H1 (cell line): ENCODE data around the gene KRT7. TPM values are rescaled to one million over a fixed set of nuclear protein-coding genes. Genes with fewer than 3 reads are reported as not detected.

Experiments
- CTCF ChIA-PET: fragments of 300-600 bp; sonication (Branson Sonifier 250); formaldehyde crosslinking; loops from one replicate; lab custom pipeline; 2021; ENCODE audit not compliant: partially characterized antibody; lab: Charles Lee
- POLR2A ChIA-PET: fragments of 300-600 bp; sonication (Branson Sonifier 250); formaldehyde crosslinking; loops from one replicate; lab custom pipeline; 2021; ENCODE audit warnings: inconsistent platforms; ENCODE audit not compliant: partially characterized antibody; lab: Charles Lee
- DNase-seq, 2 experiments: peaks; one replicate each; pipeline versions ENCODE4 v3.0.0 to v3.0.0-alpha.2; 2010 to 2022; ENCODE audit warnings: low spot score in 2 of 2, low read depth in 1 of 2, mixed read lengths in 1 of 2
- FAIRE-seq: peaks from 2 replicates; lab custom pipeline; 2011; peaks lifted over from hg19 to GRCh38; lab: Jason Lieb, UNC
- H2AFZ ChIP-seq: 2 replicates; pipeline ENCODE4 v1.8.1; 2012; ENCODE audit warnings: low read length, inconsistent platforms
- H2AK5ac ChIP-seq: 2 replicates; pipeline ENCODE4 v1.6.1; 2013; ENCODE audit warnings: low read depth, low read length
- H2BK120ac ChIP-seq: replicated peaks from 2 replicates; pipeline ENCODE3; 2013; ENCODE audit warnings: low read depth, low read length, inconsistent platforms
- H2BK12ac ChIP-seq: 2 replicates; pipeline ENCODE4 v1.6.1; 2013; ENCODE audit warnings: low read depth, low read length
- H2BK15ac ChIP-seq: 2 replicates; pipeline ENCODE4 v1.6.1; 2013; ENCODE audit warnings: low read length
- H2BK20ac ChIP-seq: 2 replicates; pipeline ENCODE4 v1.6.1; 2013; ENCODE audit warnings: low read length
- H2BK5ac ChIP-seq: 2 replicates; pipeline ENCODE4 v1.6.1; 2013; ENCODE audit warnings: low read depth, low read length
- H3K14ac ChIP-seq: 2 replicates; pipeline ENCODE4 v1.6.1; 2013; ENCODE audit warnings: inconsistent platforms; ENCODE audit not compliant: insufficient read length
- H3K18ac ChIP-seq: 2 replicates; pipeline ENCODE4 v1.6.1; 2013; ENCODE audit warnings: low read length; ENCODE audit errors: extremely low read depth
- H3K23ac ChIP-seq: 2 replicates; pipeline ENCODE4 v1.6.1; 2013; ENCODE audit warnings: inconsistent platforms; ENCODE audit not compliant: insufficient read length
- H3K23me2 ChIP-seq: 2 replicates; pipeline ENCODE4 v1.6.1; 2013; ENCODE audit warnings: low read depth, low read length
- H3K27ac ChIP-seq: 2 replicates; pipeline ENCODE4 v1.6.1; 2011; ENCODE audit warnings: low read depth, low read length, inconsistent platforms
- H3K27me3 ChIP-seq, 4 experiments: replicated peaks in 1 of 4; 1 replicate in 1 of 4; 2 replicates in 3 of 4; pipeline versions ENCODE4 v1.6.1 to v1.8.1; 2011 to 2013; ENCODE audit warnings: low read length in 3 of 4, mild to moderate bottlenecking in 3 of 4, inconsistent platforms in 2 of 4, mixed read lengths in 2 of 4, moderate library complexity in 1 of 4; ENCODE audit not compliant: control insufficient read depth in 3 of 4, insufficient read depth in 3 of 4; ENCODE audit errors: extremely low read depth in 1 of 4
- H3K36me3 ChIP-seq, 4 experiments: 2 replicates each; pipeline versions ENCODE4 v1.6.1 to v1.8.1; 2011 to 2013; ENCODE audit warnings: mild to moderate bottlenecking in 4 of 4, low read length in 3 of 4, moderate library complexity in 2 of 4, control low read depth in 1 of 4, inconsistent platforms in 1 of 4; ENCODE audit not compliant: insufficient read depth in 4 of 4, control insufficient read depth in 2 of 4
- H3K4ac ChIP-seq: replicated peaks from 2 replicates; pipeline ENCODE3; 2013; ENCODE audit warnings: low read length, low read depth, mixed read lengths, inconsistent platforms; ENCODE audit not compliant: insufficient read length
- H3K4me1 ChIP-seq, 4 experiments: replicated peaks in 1 of 4; 1 replicate in 1 of 4; 2 replicates in 3 of 4; pipeline versions ENCODE4 v1.6.1 to v1.8.1; 2011 to 2013; ENCODE audit warnings: low read length in 3 of 4, inconsistent platforms in 2 of 4, mixed read lengths in 1 of 4; ENCODE audit not compliant: insufficient read depth in 4 of 4, control insufficient read depth in 3 of 4
- H3K4me2 ChIP-seq, 2 experiments: 2 replicates each; pipeline versions ENCODE4 v1.6.1 to v1.8.1; 2011 to 2013; ENCODE audit warnings: low read depth in 2 of 2, low read length in 2 of 2, control low read depth in 1 of 2, inconsistent platforms in 1 of 2, mild to moderate bottlenecking in 1 of 2; ENCODE audit not compliant: insufficient read depth in 1 of 2
- H3K4me3 ChIP-seq, 4 experiments: fragments of 200-600, 300-600 bp in 1 of 4; sonication (generic), shearing (Covaris generic), sonication (Bioruptor Twin) in 1 of 4; 2 replicates each; pipeline versions ENCODE4 v1.5.1 to v1.8.1; 2011 to 2016; ENCODE audit warnings: low read length in 4 of 4, low read depth in 3 of 4, control low read depth in 2 of 4, inconsistent platforms in 2 of 4, mild to moderate bottlenecking in 2 of 4, mixed read lengths in 1 of 4, moderate library complexity in 1 of 4; ENCODE audit not compliant: insufficient read depth in 2 of 4; ENCODE audit errors: extremely low read depth in 1 of 4
- H3K56ac ChIP-seq: replicated peaks from 2 replicates; pipeline ENCODE3; 2013; ENCODE audit warnings: low read depth, mild to moderate bottlenecking, mixed read lengths, low read length, inconsistent platforms; ENCODE audit not compliant: insufficient read length
- H3K79me1 ChIP-seq: 2 replicates; pipeline ENCODE4 v1.6.1; 2013; ENCODE audit warnings: low read depth, low read length, control low read depth
- H3K79me2 ChIP-seq, 2 experiments: 2 replicates each; pipeline versions ENCODE4 v1.6.1 to v1.8.1; 2012 to 2013; ENCODE audit warnings: low read length in 2 of 2, mild to moderate bottlenecking in 2 of 2, inconsistent platforms in 1 of 2; ENCODE audit not compliant: insufficient read depth in 2 of 2, control insufficient read depth in 1 of 2
- H3K9ac ChIP-seq, 4 experiments: replicated peaks in 1 of 4; 1 replicate in 1 of 4; 2 replicates in 3 of 4; pipeline versions ENCODE4 v1.6.1 to v1.8.1; 2011 to 2013; ENCODE audit warnings: low read depth in 3 of 4, low read length in 3 of 4, control low read depth in 2 of 4, mild to moderate bottlenecking in 2 of 4, moderate library complexity in 2 of 4, inconsistent platforms in 1 of 4; ENCODE audit errors: extremely low read depth in 1 of 4
- H3K9me3 ChIP-seq, 2 experiments: 2 replicates each; pipeline versions ENCODE4 v1.6.1 to v1.8.1; 2012 to 2013; ENCODE audit warnings: mild to moderate bottlenecking in 2 of 2, moderate library complexity in 2 of 2, control low read depth in 1 of 2, inconsistent platforms in 1 of 2, low read depth in 1 of 2, low read length in 1 of 2, mixed read lengths in 1 of 2; ENCODE audit not compliant: insufficient read depth in 2 of 2
- H4K20me1 ChIP-seq, 2 experiments: replicated peaks in 1 of 2; 2 replicates each; pipeline versions ENCODE3 to v1.8.1; 2011 to 2013; ENCODE audit warnings: inconsistent platforms in 2 of 2, low read length in 2 of 2, mild to moderate bottlenecking in 1 of 2; ENCODE audit not compliant: insufficient read depth in 2 of 2, control insufficient read depth in 1 of 2
- H4K5ac ChIP-seq: 2 replicates; pipeline ENCODE4 v1.6.1; 2013; ENCODE audit warnings: low read length, low read depth, mixed read lengths, inconsistent platforms; ENCODE audit not compliant: insufficient read length
- H4K8ac ChIP-seq: 2 replicates; pipeline ENCODE4 v1.8.0; 2013; ENCODE audit warnings: mild to moderate bottlenecking, moderate library complexity, low read length, inconsistent platforms; ENCODE audit not compliant: insufficient read depth; ENCODE audit errors: extremely low read depth
- H4K91ac ChIP-seq: replicated peaks from 2 replicates; pipeline ENCODE3; 2013; ENCODE audit warnings: low read length, mixed read lengths, inconsistent platforms; ENCODE audit not compliant: insufficient read length
- BRCA1 ChIP-seq: IDR thresholded peaks from 2 replicates; pipeline ENCODE4 v1.6.1; 2012; ENCODE audit warnings: low read depth, low read length, improper control_type of control experiment
- CBX5 ChIP-seq: fragments of 300-800, 300-1000 bp; sonication (generic); IDR thresholded peaks from 2 replicates; pipeline ENCODE4 v1.7.1; 2016; ENCODE audit warnings: antibody characterized with exemption, low read length, low read depth
- CEBPB ChIP-seq: IDR thresholded peaks from 2 replicates; pipeline ENCODE4 v1.6.1; 2012; ENCODE audit warnings: low read depth, low read length
- CREB1 ChIP-seq: IDR thresholded peaks from 2 replicates; pipeline ENCODE4 v1.6.1; 2012; ENCODE audit warnings: inconsistent platforms
- HDAC6 ChIP-seq: IDR thresholded peaks from one replicate; pipeline ENCODE4 v1.7.1; 2012; ENCODE audit warnings: low read depth, mild to moderate bottlenecking, inconsistent platforms, low read length, moderate library complexity
- KDM4A ChIP-seq: IDR thresholded peaks from one replicate; pipeline ENCODE4 v1.7.1; 2012; ENCODE audit warnings: low read depth, mild to moderate bottlenecking, moderate library complexity, low read length, inconsistent platforms; ENCODE audit not compliant: severe bottlenecking
- NRF1 ChIP-seq: IDR thresholded peaks from 2 replicates; pipeline ENCODE4 v1.6.1; 2011; ENCODE audit warnings: mild to moderate bottlenecking, low read depth, low read length, improper control_type of control experiment
- POLR2A ChIP-seq, 2 experiments: IDR thresholded peaks; 1 replicate in 1 of 2; 2 replicates in 1 of 2; pipeline ENCODE4 v1.6.1; 2011; ENCODE audit warnings: low read depth in 2 of 2, low read length in 2 of 2, mild to moderate bottlenecking in 2 of 2; ENCODE audit errors: control extremely low read depth in 1 of 2
- RFX5 ChIP-seq: IDR thresholded peaks from 2 replicates; pipeline ENCODE4 v1.6.1; 2011; ENCODE audit warnings: low read depth, low read length, improper control_type of control experiment, borderline replicate concordance
- RNF2 ChIP-seq: fragments of 200-900, 300-1000 bp; sonication (generic); IDR thresholded peaks from 2 replicates; pipeline ENCODE4 v1.7.1; 2016; ENCODE audit warnings: borderline replicate concordance, low read depth, mild to moderate bottlenecking, antibody characterized with exemption, low read length; ENCODE audit not compliant: poor library complexity, severe bottlenecking; ENCODE audit errors: missing control alignments
- RXRA ChIP-seq: IDR thresholded peaks from 2 replicates; pipeline ENCODE4 v1.6.1; 2011; ENCODE audit warnings: low read depth, mild to moderate bottlenecking, low read length, moderate library complexity; ENCODE audit not compliant: insufficient read depth
- SIN3A ChIP-seq, 2 experiments: IDR thresholded peaks in 1 of 2; conservative IDR thresholded peaks in 1 of 2; 2 replicates each; pipeline ENCODE4 v1.6.1; 2011 to 2012; ENCODE audit warnings: low read length in 2 of 2, improper control_type of control experiment in 1 of 2, low read depth in 1 of 2, mild to moderate bottlenecking in 1 of 2
- SRF ChIP-seq: IDR thresholded peaks from 2 replicates; pipeline ENCODE4 v1.6.1; 2011; ENCODE audit warnings: mild to moderate bottlenecking, low read depth, low read length, moderate library complexity
- WGBS, 2 experiments: shearing (Covaris generic) in 1 of 2; methylation state at CpG; one replicate each; pipeline versions ENCODE4 v1.1.6 to v1.1.7; 2013 to 2015; ENCODE audit warnings: low lambda C conversion rate in 2 of 2, mixed read lengths in 2 of 2, inconsistent platforms in 1 of 2, low coverage in 1 of 2, missing lambda C conversion rate in 1 of 2; ENCODE audit not compliant: insufficient replicate concordance in 2 of 2, insufficient coverage in 1 of 2, insufficient read length in 1 of 2; ENCODE audit errors: extremely low coverage in 1 of 2, missing lambda C conversion rate in 1 of 2; 5-methylcytosine and 5-hydroxymethylcytosine counted together
- polyA plus RNA-seq, 7 experiments: library from polyadenylated mRNA; depleted of rRNA in 3 of 7; stranded (reverse) in 5 of 7; unstranded in 2 of 7; fragments of >200 nt in 5 of 7; fragments of 200-250 nt in 2 of 7; gene quantifications; 1 replicate in 5 of 7; 2 replicates in 1 of 7; 4 replicates in 1 of 7; pipeline versions ENCODE4 v1.2.1 to v1.2.3, GENCODE V29; 2011 to 2013; ENCODE audit warnings: missing spikeins in 2 of 7, mixed read lengths in 2 of 7
- total RNA-seq: library from RNA; stranded (reverse); fragmentation: NEBNext Ultra II Directional; extraction: Animal tissue kit (Norgen Biotek cat#: 25700); gene quantifications from 2 replicates; pipeline ENCODE4 v1.2.1, GENCODE V29; 2021

Gene KRT7
- total and polyA plus RNA-seq, 2 of the 8 experiments (the other 6 are each of a cell fraction or from before 2014, with no cell fraction given): 13.2 to 19.0 TPM

DNA sequence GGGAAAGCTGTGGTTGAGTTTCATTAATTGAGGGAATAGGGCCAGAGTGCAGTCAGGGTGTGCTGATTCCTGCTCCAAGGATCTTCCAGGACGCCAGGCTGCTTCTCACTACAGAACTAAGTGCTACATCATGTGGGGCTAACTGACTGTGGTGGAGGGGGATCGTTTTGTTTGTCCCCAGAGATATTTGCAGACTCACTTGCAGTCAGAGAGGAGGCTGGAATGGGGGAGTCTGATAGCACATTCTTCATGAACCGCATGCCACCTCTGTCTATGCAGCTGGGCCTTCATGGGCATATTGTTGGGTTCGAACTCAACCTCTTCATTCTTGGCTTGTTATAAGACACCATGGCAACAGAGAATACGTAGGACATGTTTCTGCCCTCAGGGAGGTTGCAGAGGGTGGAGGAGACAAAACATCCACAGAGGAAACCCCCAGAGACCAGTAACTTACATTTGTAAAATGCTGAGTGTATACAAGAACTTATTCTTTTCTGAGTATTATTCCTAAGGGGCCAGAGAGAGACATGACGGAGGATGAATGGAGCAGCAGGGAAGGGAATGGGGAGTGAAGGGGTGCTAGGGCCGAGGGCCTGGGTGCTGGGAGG, 13.0 kb downstream of the KRT7 start:
- no peak overlapping the region for H2AFZ ChIP-seq
- peaks cover 0 to 12% (median 5%) of the 10 kb centered on the region in 4 experiments; a peak in 5 of 7 replicates for H3K4me1 ChIP-seq
- H3K9me3 ChIP-seq: no peaks in the 10 kb centered on the region
- CTCF ChIA-PET: interaction anchor here (0.8 to 17.6 kb wide), 17 partner anchors 7 to 221 kb away, joined by 3 to 151 read pairs (median 6); no protein-coding TSS in a partner anchor
- no peaks in the 10 kb centered on the region for H4K20me1 ChIP-seq
- no peak overlapping the region for H4K8ac ChIP-seq
- H3K36me3 ChIP-seq: no peaks in the 10 kb centered on the region
- no peak overlapping the region for H3K9ac ChIP-seq
- no peak overlapping the region; the same call in 1 of the 2 replicates for H2BK5ac ChIP-seq
- no peak overlapping the region for H3K14ac ChIP-seq
- no peak overlapping the region for H2BK15ac ChIP-seq
- H3K79me1 ChIP-seq: no peaks in the 10 kb centered on the region
- H2BK120ac ChIP-seq: no peak overlapping the region
- DNase-seq (no peak), FAIRE-seq (no peak)
- no peak overlapping the region for H4K5ac ChIP-seq
- peaks cover 4 to 25% (median 20%) of the 10 kb centered on the region in 4 experiments for H3K27me3 ChIP-seq
- H4K91ac ChIP-seq: no peak overlapping the region
- no peak overlapping the region for H3K18ac ChIP-seq
- H2BK12ac ChIP-seq: no peak overlapping the region
- no peak overlapping the region for H3K4ac ChIP-seq
- WGBS, 2 experiments: 79% methylated on average over 7 of the region's 7 CpGs; no CpG with 5 or more reads in 1 of the 2 experiments
- no peak overlapping the region for H3K23ac ChIP-seq
- peaks cover 3% of the 10 kb centered on the region; the same call in 1 of the 2 replicates for H3K23me2 ChIP-seq
- no peak overlapping the region for H3K4me2 ChIP-seq
- H3K56ac ChIP-seq: no peak overlapping the region
- H2AK5ac ChIP-seq: no peak overlapping the region
- H3K27ac ChIP-seq: no peak overlapping the region
- no peaks in the 10 kb centered on the region for H3K79me2 ChIP-seq
- H3K4me3 ChIP-seq: no peak overlapping the region
- no peak overlapping the region for H2BK20ac ChIP-seq
- POLR2A ChIA-PET: interaction anchor here (1.0 to 3.0 kb wide), 4 partner anchors 8 to 14 kb away, joined by 3 to 12 read pairs (median 3); no protein-coding TSS in a partner anchor
- TF ChIP-seq CEBPB: no peak
- TF ChIP-seq CBX5: no peak
- TF ChIP-seq RNF2: no peak
- TF ChIP-seq NRF1: no peak
- TF ChIP-seq BRCA1: no peak
- no peak for TF ChIP-seq POLR2A (IDR thresholded peaks at IDR 0.05; ENCODE audit: control extremely low read depth in 1 of 2, low read depth in 2 of 2, low read length in 2 of 2)
- no peak for TF ChIP-seq RXRA
- no peak for TF ChIP-seq KDM4A
- no peak for TF ChIP-seq CREB1
- no peak for TF ChIP-seq SRF
- TF ChIP-seq SIN3A (conservative IDR thresholded peaks at IDR 0.05 in 1 of 2, IDR thresholded peaks at IDR 0.05 in 1 of 2; ENCODE audit: low read depth in 1 of 2, low read length in 2 of 2): no peak
- TF ChIP-seq RFX5: no peak
- TF ChIP-seq HDAC6: no peak
